NT2/D1 (cell line): ENCODE data around the gene PDE8A.

ENCODE experiments used
- SUZ12 ChIP-seq: IDR thresholded peaks from 2 replicates; pipeline ENCODE4 v1.6.1; 2011; ENCODE audit not compliant: insufficient read length, insufficient read depth; ENCODE audit errors: extremely low read depth
- YY1 ChIP-seq: IDR thresholded peaks from 2 replicates; pipeline ENCODE4 v1.6.1; 2011; ENCODE audit not compliant: insufficient read length, insufficient read depth
- ZNF274 ChIP-seq: IDR thresholded peaks from 2 replicates; pipeline ENCODE4 v1.6.1; 2011; ENCODE audit warnings: mild to moderate bottlenecking, low read depth, low read length

- TF ChIP-seq SUZ12 (no peak), ZNF274 (no peak), YY1 (no peak)
Measured at GRCh38 chr15:85171736-85172135, 190.1 kb downstream of the PDE8A start.
